Panc1 (cell line): ENCODE data around the gene TEX11.

ENCODE experiments used
- CTCF ChIP-seq: fragments of 450-650 bp; IDR thresholded peaks from 2 replicates; pipeline ENCODE4 v1.5.1; 2017; ENCODE audit warnings: mild to moderate bottlenecking
- POLR2AphosphoS5 ChIP-seq: IDR thresholded peaks from 2 replicates; pipeline ENCODE4 v1.6.1; 2012; ENCODE audit warnings: mild to moderate bottlenecking, low read depth, low read length, moderate library complexity
- REST ChIP-seq, 2 experiments: IDR thresholded peaks; 2 replicates each; pipeline ENCODE4 v1.6.1; 2011 to 2012; ENCODE audit warnings: low read depth in 2 of 2, control low read depth in 1 of 2, low read length in 1 of 2, mild to moderate bottlenecking in 1 of 2, moderate library complexity in 1 of 2; ENCODE audit not compliant: insufficient read depth in 1 of 2

GRCh38 chrX:70672326-70672725, 236.2 kb downstream of the TEX11 start:
- TF ChIP-seq CTCF (no peak), POLR2AphosphoS5 (no peak), REST (IDR thresholded peaks at IDR 0.05; ENCODE audit: insufficient read depth in 1 of 2, low read depth in 2 of 2, low read length in 1 of 2) (no peak)
